ENCODE measurements around the gene RPL22. TPM values are rescaled to one million over a fixed set of nuclear protein-coding genes. Genes with fewer than 3 reads are reported as not detected.

RPL22 gene
- total RNA-seq, 1 experiment from 2014 or later: 441 TPM

- Mint-ChIP-seq H3K4me1 (peaks cover 21% of the 10 kb centered on the region), H3K27ac (no peak overlapping the region), H3K9me3 (no peaks in the 10 kb centered on the region), H3K4me3 (peak overlapping the region; percentile 62; the same call in 1 of the 2 replicates), H3K36me3 (no peaks in the 10 kb centered on the region), H3K27me3 (ENCODE audit: low read depth) (peaks cover 29% of the 10 kb centered on the region)
- ATAC-seq (no peak), DNase-seq (ENCODE audit: low spot score) (no peak)
- ChIA-PET CTCF (interaction anchor here (0.6 to 10.3 kb wide), 6 partner anchors 8 to 151 kb away, joined by 3 to 489 read pairs (median 6); partner anchors contain the start of genes CHD5, HES3, ICMT and RPL22), POLR2A (no interaction called here)
- no peak for TF ChIP-seq HMGA2 (CRISPR knock-in tag; IDR thresholded peaks at IDR 0.05)
- TF ChIP-seq, protein P1, sequence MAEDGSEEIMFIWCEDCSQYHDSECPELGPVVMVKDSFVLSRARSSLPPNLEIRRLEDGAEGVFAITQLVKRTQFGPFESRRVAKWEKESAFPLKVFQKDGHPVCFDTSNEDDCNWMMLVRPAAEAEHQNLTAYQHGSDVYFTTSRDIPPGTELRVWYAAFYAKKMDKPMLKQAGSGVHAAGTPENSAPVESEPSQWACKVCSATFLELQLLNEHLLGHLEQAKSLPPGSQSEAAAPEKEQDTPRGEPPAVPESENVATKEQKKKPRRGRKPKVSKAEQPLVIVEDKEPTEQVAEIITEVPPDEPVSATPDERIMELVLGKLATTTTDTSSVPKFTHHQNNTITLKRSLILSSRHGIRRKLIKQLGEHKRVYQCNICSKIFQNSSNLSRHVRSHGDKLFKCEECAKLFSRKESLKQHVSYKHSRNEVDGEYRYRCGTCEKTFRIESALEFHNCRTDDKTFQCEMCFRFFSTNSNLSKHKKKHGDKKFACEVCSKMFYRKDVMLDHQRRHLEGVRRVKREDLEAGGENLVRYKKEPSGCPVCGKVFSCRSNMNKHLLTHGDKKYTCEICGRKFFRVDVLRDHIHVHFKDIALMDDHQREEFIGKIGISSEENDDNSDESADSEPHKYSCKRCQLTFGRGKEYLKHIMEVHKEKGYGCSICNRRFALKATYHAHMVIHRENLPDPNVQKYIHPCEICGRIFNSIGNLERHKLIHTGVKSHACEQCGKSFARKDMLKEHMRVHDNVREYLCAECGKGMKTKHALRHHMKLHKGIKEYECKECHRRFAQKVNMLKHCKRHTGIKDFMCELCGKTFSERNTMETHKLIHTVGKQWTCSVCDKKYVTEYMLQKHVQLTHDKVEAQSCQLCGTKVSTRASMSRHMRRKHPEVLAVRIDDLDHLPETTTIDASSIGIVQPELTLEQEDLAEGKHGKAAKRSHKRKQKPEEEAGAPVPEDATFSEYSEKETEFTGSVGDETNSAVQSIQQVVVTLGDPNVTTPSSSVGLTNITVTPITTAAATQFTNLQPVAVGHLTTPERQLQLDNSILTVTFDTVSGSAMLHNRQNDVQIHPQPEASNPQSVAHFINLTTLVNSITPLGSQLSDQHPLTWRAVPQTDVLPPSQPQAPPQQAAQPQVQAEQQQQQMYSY (CRISPR knock-in tag; IDR thresholded peaks at IDR 0.05): no peak
- TF ChIP-seq, protein P2, sequence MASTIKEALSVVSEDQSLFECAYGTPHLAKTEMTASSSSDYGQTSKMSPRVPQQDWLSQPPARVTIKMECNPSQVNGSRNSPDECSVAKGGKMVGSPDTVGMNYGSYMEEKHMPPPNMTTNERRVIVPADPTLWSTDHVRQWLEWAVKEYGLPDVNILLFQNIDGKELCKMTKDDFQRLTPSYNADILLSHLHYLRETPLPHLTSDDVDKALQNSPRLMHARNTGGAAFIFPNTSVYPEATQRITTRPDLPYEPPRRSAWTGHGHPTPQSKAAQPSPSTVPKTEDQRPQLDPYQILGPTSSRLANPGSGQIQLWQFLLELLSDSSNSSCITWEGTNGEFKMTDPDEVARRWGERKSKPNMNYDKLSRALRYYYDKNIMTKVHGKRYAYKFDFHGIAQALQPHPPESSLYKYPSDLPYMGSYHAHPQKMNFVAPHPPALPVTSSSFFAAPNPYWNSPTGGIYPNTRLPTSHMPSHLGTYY (CRISPR knock-in tag; IDR thresholded peaks at IDR 0.05): no peak
- no peak for TF ChIP-seq GTF2I (CRISPR knock-in tag; conservative IDR thresholded peaks at IDR 0.05)
Observed at GRCh38 chr1:6207921-6208320, 8.5 kb upstream of the RPL22 start.

DNA sequence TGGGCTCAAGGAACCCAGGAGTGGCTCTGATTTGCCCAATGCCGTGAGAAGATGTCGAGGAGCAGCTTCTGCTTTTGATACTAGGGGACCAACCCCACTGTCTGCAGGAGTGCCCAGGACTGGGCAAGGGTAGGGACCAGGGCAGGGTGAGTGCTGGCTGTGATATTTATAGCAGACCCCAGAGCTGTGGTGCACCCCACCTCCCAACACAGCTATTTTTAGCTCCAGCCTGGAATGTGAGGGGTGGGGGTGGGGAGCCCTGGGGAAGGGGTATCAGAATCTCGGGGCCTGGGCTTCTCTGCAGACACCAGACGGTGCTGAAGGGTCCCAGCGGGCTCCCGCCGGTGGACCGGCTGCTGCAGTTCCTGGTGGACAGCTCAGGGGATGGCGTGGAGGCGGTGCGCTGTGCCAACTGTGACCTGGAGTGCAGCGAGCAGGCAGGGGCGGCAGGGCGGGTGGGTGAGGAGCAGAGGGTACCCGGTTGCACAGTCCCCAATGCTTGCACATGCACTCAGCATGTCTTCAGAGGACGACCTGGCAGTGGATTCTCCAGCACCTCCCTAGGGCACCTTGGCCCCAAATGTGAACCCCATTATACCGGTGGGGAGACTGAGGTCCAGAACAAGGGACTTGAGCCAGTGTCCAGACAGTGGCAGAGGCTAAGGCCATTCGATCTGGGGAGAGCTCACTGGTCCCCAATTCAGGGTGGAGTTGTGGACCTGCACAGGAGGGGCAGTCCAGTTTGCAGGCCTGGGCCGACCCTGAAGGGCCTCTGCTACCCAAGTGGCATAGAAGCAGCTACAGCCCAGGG lies 7.9 kb upstream of the RPL22 start:
- no peaks in the 10 kb centered on the region for H3K9me3 Mint-ChIP-seq
- DNase-seq (ENCODE audit: low spot score) (no peak), ATAC-seq (no peak)
- H3K27ac Mint-ChIP-seq: no peak overlapping the region
- peak overlapping the region; percentile 62 for H3K4me3 Mint-ChIP-seq
- TF ChIP-seq TEAD1 (CRISPR knock-in tag; IDR thresholded peaks at IDR 0.05) (no peak), ATF2 (CRISPR knock-in tag; IDR thresholded peaks at IDR 0.05; ENCODE audit: borderline replicate concordance, low read depth) (no peak), EMX1 (CRISPR knock-in tag; IDR thresholded peaks at IDR 0.05) (no peak), MAX (CRISPR knock-in tag; IDR thresholded peaks at IDR 0.05) (no peak), ZNF232 (CRISPR knock-in tag; IDR thresholded peaks at IDR 0.05) (no peak), FOXK1 (CRISPR knock-in tag; IDR thresholded peaks at IDR 0.05) (no peak), SMAD3 (CRISPR knock-in tag; IDR thresholded peaks at IDR 0.05; ENCODE audit: borderline replicate concordance) (no peak), FOXJ3 (CRISPR knock-in tag; IDR thresholded peaks at IDR 0.05; ENCODE audit: borderline replicate concordance) (no peak), CBFB (CRISPR knock-in tag; IDR thresholded peaks at IDR 0.05; ENCODE audit: low read depth) (no peak), GTF2I (CRISPR knock-in tag; conservative IDR thresholded peaks at IDR 0.05) (no peak), E2F4 (CRISPR knock-in tag; IDR thresholded peaks at IDR 0.05; ENCODE audit: borderline replicate concordance, low read depth) (no peak), MXD4 (CRISPR knock-in tag; IDR thresholded peaks at IDR 0.05; ENCODE audit: borderline replicate concordance) (no peak), ZNF396 (CRISPR knock-in tag; IDR thresholded peaks at IDR 0.05; ENCODE audit: borderline replicate concordance) (no peak), IRF2 (CRISPR knock-in tag; IDR thresholded peaks at IDR 0.05; ENCODE audit: borderline replicate concordance, low read depth) (no peak)
- TF ChIP-seq, protein P3, sequence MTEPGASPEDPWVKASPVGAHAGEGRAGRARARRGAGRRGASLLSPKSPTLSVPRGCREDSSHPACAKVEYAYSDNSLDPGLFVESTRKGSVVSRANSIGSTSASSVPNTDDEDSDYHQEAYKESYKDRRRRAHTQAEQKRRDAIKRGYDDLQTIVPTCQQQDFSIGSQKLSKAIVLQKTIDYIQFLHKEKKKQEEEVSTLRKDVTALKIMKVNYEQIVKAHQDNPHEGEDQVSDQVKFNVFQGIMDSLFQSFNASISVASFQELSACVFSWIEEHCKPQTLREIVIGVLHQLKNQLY (CRISPR knock-in tag; IDR thresholded peaks at IDR 0.05): no peak
- peaks cover 29% of the 10 kb centered on the region for H3K27me3 Mint-ChIP-seq (ENCODE audit: low read depth)
- ChIA-PET CTCF (interaction anchor here (1.1 to 10.3 kb wide), 13 partner anchors 12 to 253 kb away, joined by 5 to 489 read pairs (median 8); partner anchors contain the start of genes CHD5, HES2, HES3 and ICMT), POLR2A (interaction anchor here (0.6 to 1.5 kb wide), 4 partner anchors 19 to 52 kb away, joined by 3 to 10 read pairs (median 4); no protein-coding TSS in a partner anchor)
- peaks cover 21% of the 10 kb centered on the region for H3K4me1 Mint-ChIP-seq
- no peaks in the 10 kb centered on the region for H3K36me3 Mint-ChIP-seq
